HEK293T (cell line): Measurements from ENCODE around the gene PDK4.

Source experiments
- CTCF ChIA-PET: fragments of 350-600 bp; formaldehyde crosslinking; extraction: SDS; loops from one replicate; lab custom pipeline; 2021; ENCODE audit warnings: antibody characterized with exemption, inconsistent platforms; lab: Yijun Ruan, JAX
- POLR2A ChIA-PET: fragments of 350-600 bp; formaldehyde crosslinking; extraction: SDS; loops from one replicate; lab custom pipeline; 2020; ENCODE audit warnings: antibody characterized with exemption, inconsistent platforms; lab: Yijun Ruan, JAX
- DNase-seq: peaks from one replicate; pipeline ENCODE4 v3.0.0; 2012; ENCODE audit warnings: mixed read lengths; ENCODE audit errors: extremely low spot score
- ARNT ChIP-seq: fragments of 450-650 bp; IDR thresholded peaks from 2 replicates; pipeline ENCODE4 v1.6.1; 2017; ENCODE audit warnings: mild to moderate bottlenecking
- BHLHE40 ChIP-seq: fragments of 450-650 bp; IDR thresholded peaks from 2 replicates; pipeline ENCODE4 v1.6.1; 2016; ENCODE audit warnings: mild to moderate bottlenecking, moderate library complexity, borderline replicate concordance
- CTBP1 ChIP-seq: fragments of 450-650 bp; IDR thresholded peaks from 2 replicates; pipeline ENCODE4 v1.6.1; 2016; ENCODE audit warnings: borderline replicate concordance
- ELF4 ChIP-seq: fragments of 450-650 bp; IDR thresholded peaks from 2 replicates; pipeline ENCODE4 v1.6.1; 2017; ENCODE audit warnings: antibody characterized with exemption
- FOXA1 ChIP-seq: fragments of 450-650 bp; IDR thresholded peaks from 2 replicates; pipeline ENCODE4 v1.6.1; 2016; ENCODE audit warnings: mild to moderate bottlenecking
- FOXK2 ChIP-seq: fragments of 450-650 bp; IDR thresholded peaks from 2 replicates; pipeline ENCODE4 v1.6.1; 2016; ENCODE audit warnings: mild to moderate bottlenecking
- FOXM1 ChIP-seq: fragments of 450-650 bp; IDR thresholded peaks from 2 replicates; pipeline ENCODE4 v1.6.1; 2017; ENCODE audit warnings: mild to moderate bottlenecking, borderline replicate concordance
- HDGF ChIP-seq: fragments of 450-650 bp; IDR thresholded peaks from 2 replicates; pipeline ENCODE4 v1.6.1; 2017; ENCODE audit warnings: antibody characterized with exemption, borderline replicate concordance
- L3MBTL2 ChIP-seq: fragments of 450-650 bp; conservative IDR thresholded peaks from 2 replicates; pipeline ENCODE4 v1.6.1; 2016; ENCODE audit warnings: mild to moderate bottlenecking
- LEF1 ChIP-seq: fragments of 450-650 bp; IDR thresholded peaks from 2 replicates; pipeline ENCODE4 v1.6.1; 2017; ENCODE audit warnings: mild to moderate bottlenecking, borderline replicate concordance
- NFRKB ChIP-seq: fragments of 450-650 bp; IDR thresholded peaks from 2 replicates; pipeline ENCODE4 v1.6.1; 2016; ENCODE audit warnings: mild to moderate bottlenecking, moderate library complexity
- SP1 ChIP-seq: fragments of 450-650 bp; IDR thresholded peaks from 2 replicates; pipeline ENCODE4 v1.6.1; 2017
- SUZ12 ChIP-seq: fragments of 450-650 bp; IDR thresholded peaks from 2 replicates; pipeline ENCODE4 v1.6.1; 2016; ENCODE audit warnings: mild to moderate bottlenecking
- TARDBP ChIP-seq: fragments of 450-650 bp; IDR thresholded peaks from 2 replicates; pipeline ENCODE4 v1.6.1; 2016
- ZNF384 ChIP-seq: fragments of 450-650 bp; IDR thresholded peaks from 2 replicates; pipeline ENCODE4 v1.6.1; 2016
- TF ChIP-seq, protein P1 (sequence below): fragments of 450-650 bp; IDR thresholded peaks from 2 replicates; pipeline ENCODE4 v1.6.1; 2016

The PDK4 gene

DNA sequence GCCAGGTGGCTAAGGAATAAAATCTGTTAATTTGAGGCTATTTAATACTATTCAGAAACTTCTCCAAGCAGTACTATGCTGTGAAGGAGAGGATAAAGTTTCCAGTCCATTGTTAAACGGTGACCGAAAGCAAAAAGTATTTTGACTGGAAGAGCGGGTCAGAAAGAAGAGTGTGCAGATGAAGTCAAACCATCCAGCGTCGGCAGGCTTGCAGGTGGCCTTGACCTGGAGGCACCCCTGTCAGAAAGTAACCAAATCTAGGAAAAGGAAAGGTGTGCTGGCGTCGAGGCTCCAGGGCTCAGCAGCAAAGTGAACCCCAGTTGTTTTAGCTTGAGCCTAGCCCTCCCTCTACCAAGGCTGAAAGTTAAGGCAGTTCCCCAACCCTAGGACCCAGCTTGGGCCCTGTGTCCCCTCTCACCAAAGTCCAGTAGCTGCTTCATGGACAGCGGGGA lies 544 bp downstream of the PDK4 start:
- no peak for DNase-seq
- POLR2A ChIA-PET = no interaction called here
- TF ChIP-seq FOXA1 (no peak), L3MBTL2 (no peak), SUZ12 (no peak), ELF4 (no peak), NFRKB (no peak), BHLHE40 (no peak), SP1 (no peak), FOXK2 (no peak), FOXM1 (no peak), CTBP1 (no peak), ARNT (no peak), ZNF384 (no peak), HDGF (no peak), TARDBP (no peak), LEF1 (no peak)
- TF ChIP-seq, protein P1, sequence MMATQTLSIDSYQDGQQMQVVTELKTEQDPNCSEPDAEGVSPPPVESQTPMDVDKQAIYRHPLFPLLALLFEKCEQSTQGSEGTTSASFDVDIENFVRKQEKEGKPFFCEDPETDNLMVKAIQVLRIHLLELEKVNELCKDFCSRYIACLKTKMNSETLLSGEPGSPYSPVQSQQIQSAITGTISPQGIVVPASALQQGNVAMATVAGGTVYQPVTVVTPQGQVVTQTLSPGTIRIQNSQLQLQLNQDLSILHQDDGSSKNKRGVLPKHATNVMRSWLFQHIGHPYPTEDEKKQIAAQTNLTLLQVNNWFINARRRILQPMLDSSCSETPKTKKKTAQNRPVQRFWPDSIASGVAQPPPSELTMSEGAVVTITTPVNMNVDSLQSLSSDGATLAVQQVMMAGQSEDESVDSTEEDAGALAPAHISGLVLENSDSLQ = no peak
- CTCF ChIA-PET = interaction anchor here (0.5 kb wide), 1 partner anchor 90 kb away, joined by 3 read pairs; no protein-coding TSS in a partner anchor

DNA sequence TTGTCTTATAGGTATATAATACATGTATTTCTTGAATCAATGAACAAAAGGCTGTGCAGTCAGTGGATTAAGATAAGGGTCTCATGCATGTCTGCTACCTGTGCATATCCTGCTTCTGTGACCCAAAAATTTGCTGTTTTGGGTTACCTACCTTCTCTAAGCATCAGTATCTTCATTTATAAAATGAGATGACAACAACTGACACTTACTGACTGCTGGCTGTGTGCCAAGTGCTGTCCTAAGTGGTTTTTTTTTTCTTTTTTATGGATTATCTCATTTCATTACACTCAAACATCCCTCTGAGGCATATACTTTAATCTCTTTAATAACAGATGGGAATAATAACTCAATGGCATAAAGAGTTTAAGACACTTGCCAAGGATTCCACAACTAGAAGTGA lies 2.1 kb downstream of the PDK4 start:
- POLR2A ChIA-PET = no interaction called here
- CTCF ChIA-PET = no interaction called here
- DNase-seq = no peak
- TF ChIP-seq FOXA1 (no peak), HDGF (no peak)
- TF ChIP-seq, protein P1 = no peak; the same call in 1 of the 2 replicates

DNA sequence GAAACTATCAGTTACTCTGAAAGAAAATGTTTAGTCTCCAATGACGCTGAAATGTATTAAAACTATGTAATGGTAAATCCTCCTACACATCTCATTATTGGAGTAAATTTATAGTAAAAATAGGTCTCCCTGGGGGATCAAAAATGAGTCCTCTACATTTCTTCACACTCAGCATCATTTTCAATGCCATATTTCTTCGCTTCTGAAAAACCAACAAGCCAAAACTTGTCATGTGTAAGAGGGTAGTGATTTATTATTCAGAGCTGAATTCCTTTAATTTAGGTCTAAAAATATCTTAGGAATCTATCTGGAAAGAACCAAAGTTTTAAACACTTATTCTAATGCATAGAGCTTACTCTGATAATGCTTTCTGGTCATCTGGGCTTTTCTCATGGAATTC lies 3.0 kb downstream of the PDK4 start:
- TF ChIP-seq L3MBTL2 (no peak), ZNF384 (no peak), NFRKB (no peak), TARDBP (no peak), FOXA1 (no peak), HDGF (no peak), ELF4 (no peak), FOXM1 (no peak), SP1 (no peak), CTBP1 (no peak), BHLHE40 (no peak), ARNT (no peak), LEF1 (no peak), SUZ12 (no peak), FOXK2 (no peak)
- TF ChIP-seq, protein P1 = no peak
- ChIA-PET POLR2A (no interaction called here), CTCF (no interaction called here)
- no peak for DNase-seq

DNA sequence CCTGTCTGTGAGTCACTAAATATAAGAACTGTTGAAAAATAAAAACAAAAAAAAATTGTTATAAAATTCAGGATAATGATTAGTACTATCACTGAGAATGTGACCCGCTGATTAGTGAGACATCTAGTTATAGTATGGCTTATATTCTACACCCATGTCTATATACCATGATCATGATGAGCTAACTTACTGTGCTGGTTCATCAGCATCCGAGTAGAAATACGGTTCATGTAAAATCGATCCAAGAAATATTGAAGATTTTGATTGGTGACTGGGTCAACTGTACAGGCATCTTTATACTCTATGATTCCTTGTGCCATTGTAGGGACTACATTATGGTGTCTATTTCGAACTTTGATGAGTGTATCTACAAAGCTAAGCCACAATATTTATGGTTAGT lies 3.7 kb downstream of the PDK4 start:
- ChIA-PET CTCF (no interaction called here), POLR2A (no interaction called here)
- no peak for DNase-seq

DNA sequence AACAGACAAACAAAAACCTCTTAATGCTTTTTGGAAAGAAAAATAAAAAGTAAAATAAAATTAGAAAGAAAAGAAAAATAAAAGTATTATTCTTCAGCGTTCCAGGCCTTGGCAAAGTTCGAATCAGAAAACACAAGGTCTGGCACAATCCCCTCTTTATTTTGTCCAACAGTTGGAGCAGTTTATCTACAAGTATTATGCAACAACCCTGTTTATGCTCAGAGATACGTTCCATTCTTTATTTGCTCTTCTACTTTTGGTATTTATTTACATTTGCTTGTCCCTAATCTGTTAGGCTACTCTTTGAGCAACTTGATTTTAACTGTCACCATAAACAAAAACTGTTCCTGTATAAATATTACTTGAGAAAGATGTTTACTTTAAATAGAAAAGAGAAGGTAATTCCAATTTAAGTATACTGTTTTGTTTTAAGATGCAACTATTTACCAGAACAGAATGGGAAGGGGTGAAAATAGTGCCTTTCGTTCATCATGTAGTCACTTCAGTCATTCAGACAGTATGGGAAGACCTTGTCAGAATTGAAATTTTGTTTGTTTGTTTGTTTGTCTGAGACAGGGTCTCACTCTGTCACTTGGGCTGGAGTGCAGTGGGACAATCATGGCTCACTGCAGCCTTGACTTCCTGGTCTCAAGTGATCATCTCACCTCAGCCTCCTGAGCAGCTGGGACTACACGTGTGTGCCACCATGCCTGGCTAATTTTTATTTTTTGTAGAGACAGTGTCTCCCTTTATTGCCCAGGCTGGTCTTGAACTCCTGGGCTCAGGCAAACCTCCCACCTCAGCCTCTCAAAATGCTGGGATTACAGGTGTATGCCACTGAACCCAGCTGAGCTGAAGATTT lies 5.7 kb downstream of the PDK4 start:
- TF ChIP-seq, protein P1 = no peak
- ChIA-PET POLR2A (no interaction called here), CTCF (no interaction called here)
- no peak for DNase-seq

More for the DNA sequence above, 3.7 kb downstream of the PDK4 start:
- no peak for TF ChIP-seq HDGF
- no peak for TF ChIP-seq FOXK2
- TF ChIP-seq SUZ12 = no peak
- TF ChIP-seq BHLHE40 = no peak
- no peak for TF ChIP-seq NFRKB
- no peak for TF ChIP-seq TARDBP
- no peak for TF ChIP-seq CTBP1
- TF ChIP-seq, protein P1 = no peak
- TF ChIP-seq FOXA1 = no peak
- no peak for TF ChIP-seq FOXM1
- no peak for TF ChIP-seq ZNF384
- no peak for TF ChIP-seq SP1
- TF ChIP-seq LEF1 = no peak
- no peak for TF ChIP-seq ARNT
- no peak for TF ChIP-seq L3MBTL2
- no peak for TF ChIP-seq ELF4
